Left lung (tissue), 10 donors: ENCODE data around the gene PAQR5. TPM values are rescaled to one million over a fixed set of nuclear protein-coding genes. Genes with fewer than 3 reads are reported as not detected.

Source experiments
- ATAC-seq: fragments of 200-7000 bp; cut with Tn5 transposase; one replicate; pipeline ENCODE4 v1.9.1; 2020; ENCODE audit warnings: moderate library complexity
- DNase-seq, 4 donors: peaks; one replicate each; pipeline ENCODE4 v3.0.0-alpha.2; 2013 to 2020
- H3K27ac ChIP-seq, 2 donors: fragments of 200-600 bp; sonication (generic) in 1 of 2; one replicate each; pipeline versions ENCODE4 v1.5.0 to v1.8.0; 2020 to 2021
- H3K27me3 ChIP-seq, 2 donors: fragments of 200-600 bp; sonication (generic) in 1 of 2; one replicate each; pipeline versions ENCODE4 v1.5.0 to v1.8.0; 2020 to 2021
- H3K36me3 ChIP-seq, 2 donors: fragments of 200-600 bp; sonication (generic) in 1 of 2; one replicate each; pipeline versions ENCODE4 v1.5.0 to v1.8.0; 2020 to 2021
- H3K4me1 ChIP-seq, 2 donors: fragments of 200-600 bp; one replicate each; pipeline ENCODE4 v1.8.0; 2021
- H3K4me3 ChIP-seq, 2 donors: fragments of 200-600 bp; sonication (generic) in 1 of 2; one replicate each; pipeline versions ENCODE4 v1.5.0 to v1.8.0; 2020 to 2021; ENCODE audit warnings: mild to moderate bottlenecking in 1 of 2
- H3K9me3 ChIP-seq, 2 donors: fragments of 200-600 bp; sonication (generic) in 1 of 2; one replicate each; pipeline versions ENCODE4 v1.5.0 to v1.8.0; 2020 to 2021
- intact Hi-C, 2 donors: fragments of 100-400 bp; cut with DNase I; formaldehyde crosslinking; loops; one replicate each; pipeline versions ENCODE4 v1.11.2 to v1.14.2; 2022
- polyA plus RNA-seq, 6 donors: library from polyadenylated mRNA; unstranded; fragments of 120-200 nt; gene quantifications; one replicate each; pipeline ENCODE4 v1.2.1, GENCODE V29; 2013; ENCODE audit not compliant: insufficient read length in 6 of 6
- total RNA-seq, 2 donors: library from RNA; stranded (reverse); fragmentation: NEBNext Ultra II Directional; extraction: Animal tissue kit (Norgen Biotek cat#: 25700); gene quantifications; one replicate each; pipeline ENCODE4 v1.2.1, GENCODE V29; 2021
- TF ChIP-seq, protein P1 (sequence below), 2 donors: fragments of 200-600 bp; sonication (generic) in 1 of 2; IDR thresholded peaks; one replicate each; pipeline versions ENCODE4 v1.5.0 to v1.8.0; 2021; ENCODE audit warnings: antibody characterized with exemption in 2 of 2
- donor health status: DM: no; HTN: yes; CAD: no.
- donor health status: DM: no; HTN: no; CAD: no.

PAQR5 gene
- total and polyA plus RNA-seq, 8 donors, result 6.2 to 17.7 (median 7.5) TPM

DNA sequence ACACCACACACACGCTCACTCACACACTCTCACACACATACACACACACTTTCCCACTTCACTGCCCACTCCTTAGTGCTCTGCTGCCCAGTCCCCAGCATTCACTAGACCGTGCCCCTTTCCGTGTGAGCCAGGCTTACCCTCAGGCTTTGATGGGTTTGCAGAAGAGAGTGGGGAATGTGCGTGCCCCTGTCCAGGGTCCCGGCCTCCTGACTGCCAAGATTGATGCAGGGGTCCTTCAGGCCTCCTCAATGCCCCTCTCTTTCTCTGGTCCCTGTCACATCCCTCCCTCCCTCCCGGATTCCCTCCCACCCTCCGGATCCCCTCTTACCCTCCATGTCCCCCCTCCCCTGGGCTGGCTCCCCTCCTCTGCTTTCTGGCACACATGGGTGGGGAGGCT lies 87.6 kb downstream of the PAQR5 start:
- no peak for ATAC-seq
- no peak for DNase-seq
- TF ChIP-seq, protein P1, sequence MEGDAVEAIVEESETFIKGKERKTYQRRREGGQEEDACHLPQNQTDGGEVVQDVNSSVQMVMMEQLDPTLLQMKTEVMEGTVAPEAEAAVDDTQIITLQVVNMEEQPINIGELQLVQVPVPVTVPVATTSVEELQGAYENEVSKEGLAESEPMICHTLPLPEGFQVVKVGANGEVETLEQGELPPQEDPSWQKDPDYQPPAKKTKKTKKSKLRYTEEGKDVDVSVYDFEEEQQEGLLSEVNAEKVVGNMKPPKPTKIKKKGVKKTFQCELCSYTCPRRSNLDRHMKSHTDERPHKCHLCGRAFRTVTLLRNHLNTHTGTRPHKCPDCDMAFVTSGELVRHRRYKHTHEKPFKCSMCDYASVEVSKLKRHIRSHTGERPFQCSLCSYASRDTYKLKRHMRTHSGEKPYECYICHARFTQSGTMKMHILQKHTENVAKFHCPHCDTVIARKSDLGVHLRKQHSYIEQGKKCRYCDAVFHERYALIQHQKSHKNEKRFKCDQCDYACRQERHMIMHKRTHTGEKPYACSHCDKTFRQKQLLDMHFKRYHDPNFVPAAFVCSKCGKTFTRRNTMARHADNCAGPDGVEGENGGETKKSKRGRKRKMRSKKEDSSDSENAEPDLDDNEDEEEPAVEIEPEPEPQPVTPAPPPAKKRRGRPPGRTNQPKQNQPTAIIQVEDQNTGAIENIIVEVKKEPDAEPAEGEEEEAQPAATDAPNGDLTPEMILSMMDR (IDR thresholded peaks at IDR 0.05), result no peak
- H3K27me3 ChIP-seq, result no peaks in the 10 kb centered on the region
- H3K4me1 ChIP-seq, result no peaks in the 10 kb centered on the region
- H3K36me3 ChIP-seq, result no peaks in the 10 kb centered on the region
- no peak overlapping the region for H3K27ac ChIP-seq
- H3K9me3 ChIP-seq, result no peaks in the 10 kb centered on the region
- intact Hi-C loops, result no loop called here
- no peak overlapping the region for H3K4me3 ChIP-seq

DNA sequence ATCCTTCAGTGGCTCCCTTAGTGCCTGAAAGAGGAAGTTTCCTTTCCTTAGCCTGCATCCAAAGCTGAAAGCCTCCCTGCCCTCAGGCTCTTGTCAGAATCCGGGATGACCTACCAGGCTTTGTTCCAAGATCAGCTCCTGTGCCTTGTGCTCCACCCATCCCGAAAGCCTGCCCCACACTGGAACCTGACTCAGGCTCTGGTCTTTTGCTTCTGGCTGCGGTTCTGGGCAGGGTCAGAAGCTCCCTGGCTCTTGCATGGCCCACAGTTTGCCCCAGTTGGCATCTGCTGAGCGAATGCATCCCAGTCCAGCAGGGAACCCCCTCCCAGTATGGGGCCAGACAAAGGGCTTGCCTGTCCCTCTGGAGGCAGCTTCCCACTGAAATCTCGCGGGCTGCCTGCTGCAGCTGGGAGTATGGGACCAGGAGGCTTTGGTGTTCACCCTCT lies 89.6 kb downstream of the PAQR5 start:
- Histone ChIP-seq H3K4me3 (no peak overlapping the region), H3K27ac (no peak overlapping the region), H3K36me3 (no peaks in the 10 kb centered on the region), H3K27me3 (no peaks in the 10 kb centered on the region), H3K9me3 (no peaks in the 10 kb centered on the region), H3K4me1 (no peaks in the 10 kb centered on the region)
- DNase-seq (no peak), ATAC-seq (no peak)
- TF ChIP-seq, protein P1 (IDR thresholded peaks at IDR 0.05), result no peak
- intact Hi-C loops, result no loop called here

DNA sequence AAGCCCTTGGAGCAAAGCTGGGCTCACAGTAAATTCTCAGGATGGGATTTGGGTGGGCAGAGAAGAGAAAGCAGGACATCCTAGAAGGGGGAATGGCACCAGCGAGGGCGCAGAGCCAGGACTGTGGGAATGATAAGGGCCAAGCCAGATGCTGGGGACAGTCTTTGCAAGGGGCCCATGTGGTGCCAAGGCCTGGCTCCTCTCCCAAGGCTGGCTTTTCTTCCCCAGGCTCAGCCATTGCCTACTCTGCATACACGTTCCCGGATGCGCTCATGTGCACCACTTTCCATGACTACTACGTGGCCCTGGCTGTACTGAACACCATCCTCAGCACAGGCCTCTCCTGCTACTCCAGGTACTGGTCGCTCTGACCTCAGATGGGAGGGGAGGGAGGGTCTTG lies 90.7 kb downstream of the PAQR5 start:
- TF ChIP-seq, protein P1 (IDR thresholded peaks at IDR 0.05), result no peak
- ATAC-seq (no peak), DNase-seq (no peak)
- no peak overlapping the region for H3K4me3 ChIP-seq
- peaks cover 0 to 4% of the 10 kb centered on the region in 2 donors for H3K4me1 ChIP-seq
- no peaks in the 10 kb centered on the region for H3K36me3 ChIP-seq
- no peaks in the 10 kb centered on the region for H3K9me3 ChIP-seq
- no peak overlapping the region for H3K27ac ChIP-seq
- intact Hi-C loops, result no loop called here
- H3K27me3 ChIP-seq, result no peaks in the 10 kb centered on the region

DNA sequence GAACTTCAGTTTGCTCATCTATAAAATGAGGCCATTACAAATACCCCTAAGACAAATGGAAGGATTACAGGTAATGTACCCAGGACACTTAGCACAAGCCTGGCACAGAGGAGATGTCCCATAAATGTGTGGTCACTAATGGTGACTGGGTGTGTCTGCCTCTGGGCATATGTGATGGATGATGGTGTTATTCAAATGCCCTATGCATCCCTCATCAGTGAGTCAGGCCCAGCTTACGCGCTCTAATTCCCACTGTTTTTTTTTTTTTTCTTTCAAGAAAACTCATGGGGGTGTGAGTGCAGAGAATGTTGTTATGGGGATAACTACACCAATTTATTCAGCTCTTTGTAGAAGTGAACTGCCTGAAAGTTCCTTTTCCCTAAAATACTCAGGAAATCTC lies 91.9 kb downstream of the PAQR5 start:
- H3K4me1 ChIP-seq, result peaks cover 0 to 10% of the 10 kb centered on the region in 2 donors
- TF ChIP-seq, protein P1 (IDR thresholded peaks at IDR 0.05), result no peak
- no peak overlapping the region for H3K27ac ChIP-seq
- H3K4me3 ChIP-seq, result no peak overlapping the region
- peaks cover 0 to 5% of the 10 kb centered on the region in 2 donors for H3K27me3 ChIP-seq
- DNase-seq (no peak), ATAC-seq (no peak)
- intact Hi-C loops, result loop anchor here (5.0 kb wide), 1 partner anchor 333 kb away; no protein-coding TSS in a partner anchor
- no peaks in the 10 kb centered on the region for H3K9me3 ChIP-seq
- no peaks in the 10 kb centered on the region for H3K36me3 ChIP-seq

DNA sequence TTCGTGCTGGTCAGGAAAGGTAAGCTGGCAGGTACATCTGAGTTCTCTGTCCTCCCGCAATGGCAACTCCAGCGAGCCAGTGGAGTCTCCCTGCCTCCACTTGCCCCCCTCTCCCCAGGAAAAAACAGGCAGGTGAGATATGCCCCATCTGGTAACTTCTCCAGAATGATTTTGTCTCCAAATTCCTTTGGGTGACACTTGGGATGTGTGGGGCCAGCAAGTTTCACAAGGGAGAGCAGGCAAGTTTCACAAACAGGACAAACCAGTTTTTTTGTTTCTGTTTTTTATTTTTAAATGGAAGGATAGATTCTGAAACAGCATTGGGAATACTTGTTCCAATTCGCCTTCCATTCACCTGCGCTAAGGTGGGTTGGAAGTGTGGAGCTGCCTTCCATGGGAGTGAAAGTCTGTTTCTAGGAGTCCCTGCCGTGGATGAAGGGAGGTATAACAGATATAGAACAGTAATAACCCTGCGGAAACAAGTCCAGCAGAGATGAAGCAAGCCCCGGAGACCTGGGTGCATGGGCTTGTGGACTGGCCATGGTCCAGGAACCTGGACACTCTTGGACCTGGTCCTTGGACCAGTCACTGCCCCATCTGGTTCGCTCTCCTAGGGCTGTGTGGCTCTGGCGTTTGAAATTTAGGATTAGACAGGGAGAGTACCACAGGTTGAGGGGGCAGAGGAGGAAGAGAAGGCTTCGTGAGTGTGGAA lies 92.5 kb downstream of the PAQR5 start:
- peaks cover 0 to 5% of the 10 kb centered on the region in 2 donors for H3K27me3 ChIP-seq
- no peak for DNase-seq
- intact Hi-C loops, result loop anchor here (5.0 kb wide), 1 partner anchor 334 kb away; no protein-coding TSS in a partner anchor
- peaks cover 0 to 10% of the 10 kb centered on the region in 2 donors for H3K4me1 ChIP-seq
- H3K27ac ChIP-seq, result no peak overlapping the region
- H3K9me3 ChIP-seq, result no peaks in the 10 kb centered on the region
- TF ChIP-seq, protein P1 (IDR thresholded peaks at IDR 0.05), result no peak
- H3K4me3 ChIP-seq, result no peak overlapping the region
- ATAC-seq, result no peak
- H3K36me3 ChIP-seq, result no peaks in the 10 kb centered on the region
